Measurements from ENCODE around the gene IGFBP1. TPM values are rescaled to one million over a fixed set of nuclear protein-coding genes. Genes with fewer than 3 reads are reported as not detected.
A peak's percentile ranks its signal among the peaks of the same experiment; 100 is the strongest.

The IGFBP1 gene
- total and polyA plus RNA-seq, 2 of the 13 experiments (the other 11 are each of a cell fraction or from before 2014, with no cell fraction given) = 5.4 to 885 TPM

DNA sequence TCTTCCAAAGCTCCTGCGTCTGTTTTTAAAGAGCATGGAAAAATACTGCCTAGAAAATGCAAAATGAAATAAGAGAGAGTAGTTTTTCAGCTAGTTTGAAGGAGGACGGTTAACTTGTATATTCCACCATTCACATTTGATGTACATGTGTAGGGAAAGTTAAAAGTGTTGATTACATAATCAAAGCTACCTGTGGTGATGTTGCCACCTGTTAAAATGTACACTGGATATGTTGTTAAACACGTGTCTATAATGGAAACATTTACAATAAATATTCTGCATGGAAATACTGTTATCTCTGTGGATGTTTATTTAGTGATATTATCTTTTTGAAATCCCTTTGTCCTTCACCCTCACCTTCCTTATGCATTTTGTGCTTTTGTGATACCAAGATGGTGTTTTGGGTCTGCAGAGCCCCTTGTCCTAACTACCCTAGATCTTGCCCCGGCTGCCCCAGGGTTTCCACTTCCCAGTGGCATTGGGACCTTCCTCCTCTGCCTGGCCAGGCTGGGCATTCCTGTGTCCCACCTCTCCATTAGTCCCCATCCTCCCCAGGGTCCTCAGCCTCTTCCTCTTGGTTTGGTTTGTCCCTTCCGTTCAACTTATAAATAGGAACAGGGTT lies 5.2 kb downstream of the IGFBP1 start (continued):
- TF ChIP-seq ZNF263 (CRISPR knock-in tag; IDR thresholded peaks at IDR 0.05) (peak; percentile 92), KAT8 (CRISPR knock-in tag; IDR thresholded peaks at IDR 0.05) (peak; percentile 49), KLF9 (CRISPR knock-in tag; IDR thresholded peaks at IDR 0.05; ENCODE audit: low read depth) (peak; percentile 77; the same call in 1 of the 2 replicates), NCOA1 (CRISPR knock-in tag; IDR thresholded peaks at IDR 0.05) (no peak), ZNF30 (CRISPR knock-in tag; IDR thresholded peaks at IDR 0.05) (no peak), CEBPB (IDR thresholded peaks at IDR 0.05; ENCODE audit: borderline replicate concordance, low read depth, low read length) (peak; percentile 44), ZNF878 (CRISPR knock-in tag; IDR thresholded peaks at IDR 0.05) (no peak), ZFY (CRISPR knock-in tag; IDR thresholded peaks at IDR 0.05) (peak; percentile 21; the same call in 1 of the 2 replicates), ZNF773 (CRISPR knock-in tag; IDR thresholded peaks at IDR 0.05; ENCODE audit: borderline replicate concordance) (no peak; the same call in 1 of the 2 replicates), AKAP8 (CRISPR knock-in tag; IDR thresholded peaks at IDR 0.05) (peak; percentile 97; the same call in 1 of the 2 replicates), TBL1XR1 (IDR thresholded peaks at IDR 0.05; ENCODE audit: borderline replicate concordance, low read length, partially characterized antibody) (peak; percentile 21), SMYD3 (CRISPR knock-in tag; IDR thresholded peaks at IDR 0.05) (no peak), NCOA2 (CRISPR knock-in tag; IDR thresholded peaks at IDR 0.05) (peak; percentile 38; the same call in 1 of the 2 replicates)
- TF ChIP-seq, protein P1, sequence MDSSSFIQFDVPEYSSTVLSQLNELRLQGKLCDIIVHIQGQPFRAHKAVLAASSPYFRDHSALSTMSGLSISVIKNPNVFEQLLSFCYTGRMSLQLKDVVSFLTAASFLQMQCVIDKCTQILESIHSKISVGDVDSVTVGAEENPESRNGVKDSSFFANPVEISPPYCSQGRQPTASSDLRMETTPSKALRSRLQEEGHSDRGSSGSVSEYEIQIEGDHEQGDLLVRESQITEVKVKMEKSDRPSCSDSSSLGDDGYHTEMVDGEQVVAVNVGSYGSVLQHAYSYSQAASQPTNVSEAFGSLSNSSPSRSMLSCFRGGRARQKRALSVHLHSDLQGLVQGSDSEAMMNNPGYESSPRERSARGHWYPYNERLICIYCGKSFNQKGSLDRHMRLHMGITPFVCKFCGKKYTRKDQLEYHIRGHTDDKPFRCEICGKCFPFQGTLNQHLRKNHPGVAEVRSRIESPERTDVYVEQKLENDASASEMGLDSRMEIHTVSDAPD (CRISPR knock-in tag; IDR thresholded peaks at IDR 0.05) = no peak
- TF ChIP-seq, protein P2, sequence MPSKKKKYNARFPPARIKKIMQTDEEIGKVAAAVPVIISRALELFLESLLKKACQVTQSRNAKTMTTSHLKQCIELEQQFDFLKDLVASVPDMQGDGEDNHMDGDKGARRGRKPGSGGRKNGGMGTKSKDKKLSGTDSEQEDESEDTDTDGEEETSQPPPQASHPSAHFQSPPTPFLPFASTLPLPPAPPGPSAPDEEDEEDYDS (CRISPR knock-in tag; IDR thresholded peaks at IDR 0.05) = no peak
- TF ChIP-seq, protein P3, sequence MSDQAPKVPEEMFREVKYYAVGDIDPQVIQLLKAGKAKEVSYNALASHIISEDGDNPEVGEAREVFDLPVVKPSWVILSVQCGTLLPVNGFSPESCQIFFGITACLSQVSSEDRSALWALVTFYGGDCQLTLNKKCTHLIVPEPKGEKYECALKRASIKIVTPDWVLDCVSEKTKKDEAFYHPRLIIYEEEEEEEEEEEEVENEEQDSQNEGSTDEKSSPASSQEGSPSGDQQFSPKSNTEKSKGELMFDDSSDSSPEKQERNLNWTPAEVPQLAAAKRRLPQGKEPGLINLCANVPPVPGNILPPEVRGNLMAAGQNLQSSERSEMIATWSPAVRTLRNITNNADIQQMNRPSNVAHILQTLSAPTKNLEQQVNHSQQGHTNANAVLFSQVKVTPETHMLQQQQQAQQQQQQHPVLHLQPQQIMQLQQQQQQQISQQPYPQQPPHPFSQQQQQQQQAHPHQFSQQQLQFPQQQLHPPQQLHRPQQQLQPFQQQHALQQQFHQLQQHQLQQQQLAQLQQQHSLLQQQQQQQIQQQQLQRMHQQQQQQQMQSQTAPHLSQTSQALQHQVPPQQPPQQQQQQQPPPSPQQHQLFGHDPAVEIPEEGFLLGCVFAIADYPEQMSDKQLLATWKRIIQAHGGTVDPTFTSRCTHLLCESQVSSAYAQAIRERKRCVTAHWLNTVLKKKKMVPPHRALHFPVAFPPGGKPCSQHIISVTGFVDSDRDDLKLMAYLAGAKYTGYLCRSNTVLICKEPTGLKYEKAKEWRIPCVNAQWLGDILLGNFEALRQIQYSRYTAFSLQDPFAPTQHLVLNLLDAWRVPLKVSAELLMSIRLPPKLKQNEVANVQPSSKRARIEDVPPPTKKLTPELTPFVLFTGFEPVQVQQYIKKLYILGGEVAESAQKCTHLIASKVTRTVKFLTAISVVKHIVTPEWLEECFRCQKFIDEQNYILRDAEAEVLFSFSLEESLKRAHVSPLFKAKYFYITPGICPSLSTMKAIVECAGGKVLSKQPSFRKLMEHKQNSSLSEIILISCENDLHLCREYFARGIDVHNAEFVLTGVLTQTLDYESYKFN (CRISPR knock-in tag; conservative IDR thresholded peaks at IDR 0.05) = no peak; the same call in 1 of the 2 replicates
- TF ChIP-seq, protein P4, sequence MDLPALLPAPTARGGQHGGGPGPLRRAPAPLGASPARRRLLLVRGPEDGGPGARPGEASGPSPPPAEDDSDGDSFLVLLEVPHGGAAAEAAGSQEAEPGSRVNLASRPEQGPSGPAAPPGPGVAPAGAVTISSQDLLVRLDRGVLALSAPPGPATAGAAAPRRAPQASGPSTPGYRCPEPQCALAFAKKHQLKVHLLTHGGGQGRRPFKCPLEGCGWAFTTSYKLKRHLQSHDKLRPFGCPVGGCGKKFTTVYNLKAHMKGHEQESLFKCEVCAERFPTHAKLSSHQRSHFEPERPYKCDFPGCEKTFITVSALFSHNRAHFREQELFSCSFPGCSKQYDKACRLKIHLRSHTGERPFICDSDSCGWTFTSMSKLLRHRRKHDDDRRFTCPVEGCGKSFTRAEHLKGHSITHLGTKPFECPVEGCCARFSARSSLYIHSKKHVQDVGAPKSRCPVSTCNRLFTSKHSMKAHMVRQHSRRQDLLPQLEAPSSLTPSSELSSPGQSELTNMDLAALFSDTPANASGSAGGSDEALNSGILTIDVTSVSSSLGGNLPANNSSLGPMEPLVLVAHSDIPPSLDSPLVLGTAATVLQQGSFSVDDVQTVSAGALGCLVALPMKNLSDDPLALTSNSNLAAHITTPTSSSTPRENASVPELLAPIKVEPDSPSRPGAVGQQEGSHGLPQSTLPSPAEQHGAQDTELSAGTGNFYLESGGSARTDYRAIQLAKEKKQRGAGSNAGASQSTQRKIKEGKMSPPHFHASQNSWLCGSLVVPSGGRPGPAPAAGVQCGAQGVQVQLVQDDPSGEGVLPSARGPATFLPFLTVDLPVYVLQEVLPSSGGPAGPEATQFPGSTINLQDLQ (CRISPR knock-in tag; IDR thresholded peaks at IDR 0.05) = no peak
- TF ChIP-seq, protein P5, sequence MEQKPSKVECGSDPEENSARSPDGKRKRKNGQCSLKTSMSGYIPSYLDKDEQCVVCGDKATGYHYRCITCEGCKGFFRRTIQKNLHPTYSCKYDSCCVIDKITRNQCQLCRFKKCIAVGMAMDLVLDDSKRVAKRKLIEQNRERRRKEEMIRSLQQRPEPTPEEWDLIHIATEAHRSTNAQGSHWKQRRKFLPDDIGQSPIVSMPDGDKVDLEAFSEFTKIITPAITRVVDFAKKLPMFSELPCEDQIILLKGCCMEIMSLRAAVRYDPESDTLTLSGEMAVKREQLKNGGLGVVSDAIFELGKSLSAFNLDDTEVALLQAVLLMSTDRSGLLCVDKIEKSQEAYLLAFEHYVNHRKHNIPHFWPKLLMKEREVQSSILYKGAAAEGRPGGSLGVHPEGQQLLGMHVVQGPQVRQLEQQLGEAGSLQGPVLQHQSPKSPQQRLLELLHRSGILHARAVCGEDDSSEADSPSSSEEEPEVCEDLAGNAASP (CRISPR knock-in tag; IDR thresholded peaks at IDR 0.05; ENCODE audit: borderline replicate concordance) = no peak
- TF ChIP-seq, protein P6, sequence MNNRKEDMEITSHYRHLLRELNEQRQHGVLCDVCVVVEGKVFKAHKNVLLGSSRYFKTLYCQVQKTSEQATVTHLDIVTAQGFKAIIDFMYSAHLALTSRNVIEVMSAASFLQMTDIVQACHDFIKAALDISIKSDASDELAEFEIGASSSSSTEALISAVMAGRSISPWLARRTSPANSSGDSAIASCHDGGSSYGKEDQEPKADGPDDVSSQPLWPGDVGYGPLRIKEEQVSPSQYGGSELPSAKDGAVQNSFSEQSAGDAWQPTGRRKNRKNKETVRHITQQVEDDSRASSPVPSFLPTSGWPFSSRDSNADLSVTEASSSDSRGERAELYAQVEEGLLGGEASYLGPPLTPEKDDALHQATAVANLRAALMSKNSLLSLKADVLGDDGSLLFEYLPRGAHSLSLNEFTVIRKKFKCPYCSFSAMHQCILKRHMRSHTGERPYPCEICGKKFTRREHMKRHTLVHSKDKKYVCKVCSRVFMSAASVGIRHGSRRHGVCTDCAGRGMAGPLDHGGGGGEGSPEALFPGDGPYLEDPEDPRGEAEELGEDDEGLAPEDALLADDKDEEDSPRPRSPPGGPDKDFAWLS (CRISPR knock-in tag; IDR thresholded peaks at IDR 0.05; ENCODE audit: borderline replicate concordance) = no peak

Measured in HepG2 (cell line).